ENCODE data around the gene TXNDC8. TPM values are rescaled to one million over a fixed set of nuclear protein-coding genes. Genes with fewer than 3 reads are reported as not detected.

The TXNDC8 gene
- total and polyA plus RNA-seq, 12 donors: not detected

DNA sequence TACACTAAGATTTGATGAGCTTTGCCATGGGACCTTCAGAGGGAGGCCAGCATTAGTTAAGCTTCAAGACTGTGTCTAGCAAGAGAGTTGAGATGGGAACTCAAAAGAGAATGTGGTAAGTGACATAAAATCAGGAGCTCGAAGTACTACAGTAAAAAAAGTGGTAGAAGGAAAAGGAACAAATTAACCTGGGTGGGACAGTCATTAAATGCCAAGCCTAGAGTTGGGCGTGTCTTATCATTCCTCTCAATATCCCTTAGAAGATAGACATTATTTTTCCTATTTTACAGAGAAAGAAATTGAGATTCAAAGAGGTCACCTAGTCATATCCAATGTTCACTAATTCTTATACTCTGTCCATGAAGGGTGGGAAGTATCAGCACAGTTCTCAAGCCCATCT is 78.1 kb downstream of the TXNDC8 start:
- no peak for DNase-seq
- H3K36me3 ChIP-seq: no peaks in the 10 kb centered on the region
- H3K27ac ChIP-seq: no peak overlapping the region
- H3K4me1 ChIP-seq: peaks cover 0 to 29% (median 16%) of the 10 kb centered on the region in 9 donors
- ATAC-seq: no peak
- H3K4me3 ChIP-seq: no peak overlapping the region
- no peaks in the 10 kb centered on the region for H3K27me3 ChIP-seq
- 83 to 84% methylated on average over 2 of the region's 2 CpGs for WGBS, 2 donors
- TF ChIP-seq, protein P1, sequence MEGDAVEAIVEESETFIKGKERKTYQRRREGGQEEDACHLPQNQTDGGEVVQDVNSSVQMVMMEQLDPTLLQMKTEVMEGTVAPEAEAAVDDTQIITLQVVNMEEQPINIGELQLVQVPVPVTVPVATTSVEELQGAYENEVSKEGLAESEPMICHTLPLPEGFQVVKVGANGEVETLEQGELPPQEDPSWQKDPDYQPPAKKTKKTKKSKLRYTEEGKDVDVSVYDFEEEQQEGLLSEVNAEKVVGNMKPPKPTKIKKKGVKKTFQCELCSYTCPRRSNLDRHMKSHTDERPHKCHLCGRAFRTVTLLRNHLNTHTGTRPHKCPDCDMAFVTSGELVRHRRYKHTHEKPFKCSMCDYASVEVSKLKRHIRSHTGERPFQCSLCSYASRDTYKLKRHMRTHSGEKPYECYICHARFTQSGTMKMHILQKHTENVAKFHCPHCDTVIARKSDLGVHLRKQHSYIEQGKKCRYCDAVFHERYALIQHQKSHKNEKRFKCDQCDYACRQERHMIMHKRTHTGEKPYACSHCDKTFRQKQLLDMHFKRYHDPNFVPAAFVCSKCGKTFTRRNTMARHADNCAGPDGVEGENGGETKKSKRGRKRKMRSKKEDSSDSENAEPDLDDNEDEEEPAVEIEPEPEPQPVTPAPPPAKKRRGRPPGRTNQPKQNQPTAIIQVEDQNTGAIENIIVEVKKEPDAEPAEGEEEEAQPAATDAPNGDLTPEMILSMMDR (IDR thresholded peaks at IDR 0.05): no peak
- peaks cover 0 to 4% (median 0%) of the 10 kb centered on the region in 11 donors for H3K9me3 ChIP-seq
- intact Hi-C loops (cut with DNase I): no loop called here

DNA sequence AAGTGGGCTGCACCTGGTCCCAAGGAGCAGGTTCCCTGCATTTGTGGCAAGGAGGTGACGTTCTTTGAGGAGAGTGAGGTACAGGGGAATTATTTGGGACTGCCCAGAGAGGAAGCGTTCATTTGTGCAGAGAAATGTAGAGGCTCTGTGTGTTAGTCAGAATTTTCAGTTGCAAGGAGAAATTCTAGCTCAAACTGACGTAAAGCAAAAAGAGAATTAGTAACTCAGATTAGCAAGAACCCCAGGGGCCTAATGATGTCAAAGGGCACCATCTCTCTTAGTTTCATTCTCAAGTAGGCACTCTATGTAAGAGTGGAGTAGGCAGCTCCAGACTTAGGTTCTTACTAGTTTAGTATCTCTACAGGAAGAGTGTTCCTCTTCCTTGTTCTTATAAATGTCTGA is 79.0 kb downstream of the TXNDC8 start:
- ATAC-seq (no peak), DNase-seq (no peak)
- no peaks in the 10 kb centered on the region for H3K36me3 ChIP-seq
- H3K27me3 ChIP-seq: no peaks in the 10 kb centered on the region
- TF ChIP-seq, protein P1 (IDR thresholded peaks at IDR 0.05): no peak
- no peaks in the 10 kb centered on the region for H3K9me3 ChIP-seq
- 94% methylated on average over 3 of the region's 3 CpGs for WGBS, 2 donors
- H3K4me1 ChIP-seq: peaks cover 2 to 37% (median 20%) of the 10 kb centered on the region in 9 donors
- peak overlapping the region in 1 of 10 donors; percentile 89 for H3K27ac ChIP-seq
- intact Hi-C loops (cut with DNase I): no loop called here
- H3K4me3 ChIP-seq: no peak overlapping the region

- Histone ChIP-seq H3K9me3 (no peaks in the 10 kb centered on the region), H3K4me3 (peak overlapping the region in 1 of 10 donors; percentile 95), H3K36me3 (no peaks in the 10 kb centered on the region), H3K4me1 (peaks cover 2 to 39% (median 20%) of the 10 kb centered on the region in 9 donors), H3K27ac (peak overlapping the region in 7 of 10 donors; percentile 86 to 94 (median 90)), H3K27me3 (no peaks in the 10 kb centered on the region)
- TF ChIP-seq, protein P1 (IDR thresholded peaks at IDR 0.05): no peak
- intact Hi-C loops (cut with DNase I): no loop called here
- WGBS, 2 donors: 92 to 96% methylated on average over 1 of the region's 1 CpG
- DNase-seq: no peak
- ATAC-seq: no peak
Measured at GRCh38 chr9:110257956-110258355, 79.7 kb downstream of the TXNDC8 start.

DNA sequence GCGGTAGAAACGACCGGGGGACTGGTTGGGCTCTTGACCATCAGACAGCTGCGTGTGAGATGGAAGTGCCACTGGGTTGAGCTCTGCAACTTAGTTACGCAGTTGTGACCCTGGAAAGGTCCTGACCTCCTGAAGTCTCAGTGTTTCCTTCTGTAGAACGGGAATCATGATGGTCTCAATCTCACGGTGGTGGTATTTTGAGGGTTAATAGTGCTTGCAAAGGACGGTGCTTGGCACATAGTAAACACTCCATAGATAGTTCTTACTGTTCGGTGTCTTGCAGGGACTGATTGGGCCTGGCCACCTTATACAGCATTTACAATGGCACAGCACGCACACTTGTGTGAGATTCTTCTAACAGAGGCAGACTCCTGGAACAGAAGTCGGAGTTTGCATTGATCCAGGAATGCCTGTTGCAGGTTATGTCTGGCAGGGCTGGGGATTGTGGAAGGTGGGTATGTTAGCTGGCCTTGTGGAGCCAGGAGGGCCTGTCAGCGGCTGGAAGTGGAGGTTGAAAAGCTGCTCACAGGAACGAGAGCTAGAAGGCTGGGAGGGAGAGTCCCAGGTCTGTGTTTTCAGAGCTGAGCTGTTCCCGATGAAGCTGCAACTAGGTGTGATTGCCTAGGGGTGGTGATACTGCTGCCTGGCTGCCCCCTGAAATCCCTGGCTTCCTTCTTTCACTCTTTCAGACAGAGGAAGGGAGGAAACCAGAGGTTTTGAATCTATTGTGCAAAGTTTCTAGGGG is 80.4 kb downstream of the TXNDC8 start:
- TF ChIP-seq, protein P1 (IDR thresholded peaks at IDR 0.05): no peak
- peak overlapping the region; percentile 89 to 99 (median 96) for H3K4me3 ChIP-seq
- intact Hi-C loops (cut with DNase I): no loop called here
- peaks cover 2 to 45% (median 25%) of the 10 kb centered on the region in 9 donors for H3K4me1 ChIP-seq
- no peaks in the 10 kb centered on the region for H3K9me3 ChIP-seq
- DNase-seq: peak; percentile 27 to 45
- 15 to 16% methylated on average over 14 of the region's 14 CpGs for WGBS, 2 donors
- ATAC-seq: peak in 7 of 8 donors; percentile 5 to 40 (median 21)
- H3K36me3 ChIP-seq: no peaks in the 10 kb centered on the region
- H3K27me3 ChIP-seq: no peaks in the 10 kb centered on the region
- peak overlapping the region; percentile 41 to 94 (median 90) for H3K27ac ChIP-seq
